HG02884 (cell line): ENCODE data around the gene ARL5A.
A peak's percentile ranks its signal among the peaks of the same experiment; 100 is the strongest.
"Not testable (repeated sequence)": the region's sequence is repeated elsewhere in the genome, so short reads cannot be mapped to it uniquely, and the experiment has no call there.

ENCODE experiments used
- ATAC-seq: cut with Tn5 transposase; IDR thresholded peaks from one replicate; pipeline ENCODE4 v1.9.1; 2021; ENCODE audit warnings: mild to moderate bottlenecking, moderate library complexity; ENCODE audit not compliant: unreplicated experiment

ARL5A gene

GRCh38 chr2:151796774-151797173 lies 31.4 kb downstream of the ARL5A start:
- no peak for ATAC-seq

- ATAC-seq = no peak
Measured at GRCh38 chr2:151795646-151796240, 32.5 kb downstream of the ARL5A start.

- ATAC-seq = not testable (repeated sequence)
Measured at GRCh38 chr2:151794422-151794821, 33.8 kb downstream of the ARL5A start.

- no peak for ATAC-seq
Measured at GRCh38 chr2:151793123-151793522, 35.1 kb downstream of the ARL5A start.

- no peak for ATAC-seq
Measured at GRCh38 chr2:151792589-151792988, 35.6 kb downstream of the ARL5A start.

GRCh38 chr2:151791545-151791944 lies 36.7 kb downstream of the ARL5A start:
- no peak for ATAC-seq

GRCh38 chr2:151790689-151791088 lies 37.5 kb downstream of the ARL5A start:
- no peak for ATAC-seq

GRCh38 chr2:151789055-151789834 lies 39.0 kb downstream of the ARL5A start:
- no peak for ATAC-seq

- no peak for ATAC-seq
Measured at GRCh38 chr2:151786483-151786882, 41.7 kb downstream of the ARL5A start.

- no peak for ATAC-seq
Measured at GRCh38 chr2:151786077-151786476, 42.1 kb downstream of the ARL5A start.

GRCh38 chr2:151783133-151783520 lies 45.1 kb downstream of the ARL5A start:
- no peak for ATAC-seq

GRCh38 chr2:151782378-151783132 lies 45.7 kb downstream of the ARL5A start:
- no peak for ATAC-seq

GRCh38 chr2:151781642-151782041 lies 46.6 kb downstream of the ARL5A start:
- no peak for ATAC-seq

- ATAC-seq = no peak
Measured at GRCh38 chr2:151780938-151781337, 47.3 kb downstream of the ARL5A start.

- no peak for ATAC-seq
Measured at GRCh38 chr2:151777935-151778334, 50.3 kb downstream of the ARL5A start.

GRCh38 chr2:151777487-151777886 lies 50.7 kb downstream of the ARL5A start:
- ATAC-seq = no peak

GRCh38 chr2:151776367-151776766 lies 51.9 kb downstream of the ARL5A start:
- no peak for ATAC-seq

- peak; percentile 30 for ATAC-seq
Measured at GRCh38 chr2:151775057-151775740, 53.0 kb downstream of the ARL5A start.

GRCh38 chr2:151774506-151774905 lies 53.7 kb downstream of the ARL5A start:
- ATAC-seq = no peak

GRCh38 chr2:151771599-151772358 lies 56.4 kb downstream of the ARL5A start:
- ATAC-seq = peak; percentile 85

GRCh38 chr2:151770995-151771394 lies 57.2 kb downstream of the ARL5A start:
- ATAC-seq = peak; percentile 12
